H1 (cell line): ENCODE data around the gene TIMMDC1. TPM values are rescaled to one million over a fixed set of nuclear protein-coding genes. Genes with fewer than 3 reads are reported as not detected.

Experiments
- BCL11A ChIP-seq, 2 experiments: IDR thresholded peaks; one replicate each; pipeline ENCODE4 v1.6.1; 2011; ENCODE audit warnings: low read depth in 2 of 2, low read length in 2 of 2, mild to moderate bottlenecking in 2 of 2
- CHD7 ChIP-seq: fragments of 300-600 bp; sonication (generic); IDR thresholded peaks from 2 replicates; pipeline ENCODE4 v1.7.1; 2012; ENCODE audit warnings: low read length, moderate library complexity, mild to moderate bottlenecking, inconsistent platforms; ENCODE audit not compliant: insufficient replicate concordance
- KDM4A ChIP-seq: IDR thresholded peaks from one replicate; pipeline ENCODE4 v1.7.1; 2012; ENCODE audit warnings: low read depth, mild to moderate bottlenecking, moderate library complexity, low read length, inconsistent platforms; ENCODE audit not compliant: severe bottlenecking
- MAFK ChIP-seq: IDR thresholded peaks from 2 replicates; pipeline ENCODE4 v1.6.1; 2012; ENCODE audit warnings: low read depth, mild to moderate bottlenecking, improper control_type of control experiment, low read length
- PHF8 ChIP-seq: fragments of 200-600 bp; sonication (generic); conservative IDR thresholded peaks from 2 replicates; pipeline ENCODE4 v1.7.1; 2012; ENCODE audit warnings: low read depth, mild to moderate bottlenecking, inconsistent platforms, low read length, moderate library complexity
- POU5F1 ChIP-seq: IDR thresholded peaks from 2 replicates; pipeline ENCODE4 v1.6.1; 2011; ENCODE audit warnings: low read depth, mild to moderate bottlenecking, low read length, moderate library complexity
- RXRA ChIP-seq: IDR thresholded peaks from 2 replicates; pipeline ENCODE4 v1.6.1; 2011; ENCODE audit warnings: low read depth, mild to moderate bottlenecking, low read length, moderate library complexity; ENCODE audit not compliant: insufficient read depth
- SIRT6 ChIP-seq: IDR thresholded peaks from one replicate; pipeline ENCODE4 v1.7.1; 2012; ENCODE audit warnings: low read length, inconsistent platforms
- TCF12 ChIP-seq: IDR thresholded peaks from 2 replicates; pipeline ENCODE4 v1.6.1; 2011; ENCODE audit warnings: low read depth, mild to moderate bottlenecking, low read length
- USF2 ChIP-seq: IDR thresholded peaks from 2 replicates; pipeline ENCODE4 v1.6.1; 2011; ENCODE audit warnings: low read length, improper control_type of control experiment
- polyA plus RNA-seq, 7 experiments: library from polyadenylated mRNA; depleted of rRNA in 3 of 7; stranded (reverse) in 5 of 7; unstranded in 2 of 7; fragments of >200 nt in 5 of 7; fragments of 200-250 nt in 2 of 7; gene quantifications; 1 replicate in 5 of 7; 2 replicates in 1 of 7; 4 replicates in 1 of 7; pipeline versions ENCODE4 v1.2.1 to v1.2.3, GENCODE V29; 2011 to 2013; ENCODE audit warnings: missing spikeins in 2 of 7, mixed read lengths in 2 of 7
- total RNA-seq: library from RNA; stranded (reverse); fragmentation: NEBNext Ultra II Directional; extraction: Animal tissue kit (Norgen Biotek cat#: 25700); gene quantifications from 2 replicates; pipeline ENCODE4 v1.2.1, GENCODE V29; 2021

The TIMMDC1 gene
- total and polyA plus RNA-seq, 2 of the 8 experiments (the other 6 are each of a cell fraction or from before 2014, with no cell fraction given): 80.7 to 128 TPM

- TF ChIP-seq CHD7: no peak
- no peak for TF ChIP-seq PHF8
- no peak for TF ChIP-seq SIRT6
- TF ChIP-seq BCL11A (IDR thresholded peaks at IDR 0.05; ENCODE audit: low read depth in 2 of 2, low read length in 2 of 2): no peak
- no peak for TF ChIP-seq POU5F1
- TF ChIP-seq KDM4A: no peak
- no peak for TF ChIP-seq TCF12
- TF ChIP-seq MAFK: no peak
- no peak for TF ChIP-seq USF2
- TF ChIP-seq RXRA: no peak
- TF ChIP-seq, all 59 proteins: peak for 0
Measured at GRCh38 chr3:119536757-119537156, 38.4 kb downstream of the TIMMDC1 start (continued).
